Measurements from ENCODE around the gene URGCP.

Gene URGCP

GRCh38 chr7:43933902-43934560 lies 27.6 kb upstream of the URGCP start:
- Mint-ChIP-seq H3K4me3 (no peak overlapping the region), H3K36me3 (ENCODE audit: low read depth) (no peaks in the 10 kb centered on the region), H3K27ac (no peak overlapping the region), H3K27me3 (ENCODE audit: low read depth) (no peaks in the 10 kb centered on the region), H3K9me3 (no peaks in the 10 kb centered on the region), H3K4me1 (no peaks in the 10 kb centered on the region)
- no peak for TF ChIP-seq CTCF (IDR thresholded peaks at IDR 0.05; ENCODE audit: unreplicated experiment in 3 of 3)

- Mint-ChIP-seq H3K27ac (no peak overlapping the region), H3K4me3 (no peak overlapping the region), H3K27me3 (ENCODE audit: low read depth) (no peaks in the 10 kb centered on the region), H3K9me3 (no peaks in the 10 kb centered on the region), H3K36me3 (ENCODE audit: low read depth) (no peaks in the 10 kb centered on the region), H3K4me1 (peaks cover 5% of the 10 kb centered on the region)
- TF ChIP-seq CTCF (IDR thresholded peaks at IDR 0.05; ENCODE audit: unreplicated experiment in 3 of 3) = no peak
These were observed 24.9 kb upstream of the URGCP start for GRCh38 chr7:43931346-43931745.

- peak overlapping the region in 1 of 3 experiments; percentile 30 for H3K4me3 Mint-ChIP-seq
- H3K27me3 Mint-ChIP-seq (ENCODE audit: low read depth) = no peaks in the 10 kb centered on the region
- H3K27ac Mint-ChIP-seq = no peak overlapping the region
- H3K9me3 Mint-ChIP-seq = no peaks in the 10 kb centered on the region
- H3K4me1 Mint-ChIP-seq = peaks cover 9% of the 10 kb centered on the region
- no peaks in the 10 kb centered on the region for H3K36me3 Mint-ChIP-seq (ENCODE audit: low read depth)
- no peak for TF ChIP-seq CTCF (IDR thresholded peaks at IDR 0.05; ENCODE audit: unreplicated experiment in 3 of 3)
These were observed 23.4 kb upstream of the URGCP start for GRCh38 chr7:43929529-43930457.

GRCh38 chr7:43927810-43928209 lies 21.4 kb upstream of the URGCP start:
- Mint-ChIP-seq H3K27ac (no peak overlapping the region), H3K4me1 (peaks cover 14% of the 10 kb centered on the region)
- no peak for TF ChIP-seq CTCF (IDR thresholded peaks at IDR 0.05; ENCODE audit: unreplicated experiment in 3 of 3)

GRCh38 chr7:43926798-43927123 lies 20.4 kb upstream of the URGCP start:
- Mint-ChIP-seq H3K4me3 (peak overlapping the region; percentile 82 to 93 (median 90)), H3K9me3 (no peaks in the 10 kb centered on the region), H3K4me1 (peaks cover 14% of the 10 kb centered on the region), H3K36me3 (ENCODE audit: low read depth) (no peaks in the 10 kb centered on the region), H3K27ac (peak overlapping the region; percentile 34 to 91 (median 59)), H3K27me3 (ENCODE audit: low read depth) (no peaks in the 10 kb centered on the region)
- TF ChIP-seq CTCF (IDR thresholded peaks at IDR 0.05; ENCODE audit: unreplicated experiment in 3 of 3) = no peak

More at GRCh38 chr7:43927810-43928209, 21.4 kb upstream of the URGCP start:
- no peaks in the 10 kb centered on the region for H3K27me3 Mint-ChIP-seq (ENCODE audit: low read depth)
- H3K9me3 Mint-ChIP-seq = no peaks in the 10 kb centered on the region
- H3K36me3 Mint-ChIP-seq (ENCODE audit: low read depth) = no peaks in the 10 kb centered on the region
- H3K4me3 Mint-ChIP-seq = peak overlapping the region; percentile 71 to 82 (median 74)

Measured in nephron (organoid).